ENCODE measurements around the gene PRKAG3.

DNA sequence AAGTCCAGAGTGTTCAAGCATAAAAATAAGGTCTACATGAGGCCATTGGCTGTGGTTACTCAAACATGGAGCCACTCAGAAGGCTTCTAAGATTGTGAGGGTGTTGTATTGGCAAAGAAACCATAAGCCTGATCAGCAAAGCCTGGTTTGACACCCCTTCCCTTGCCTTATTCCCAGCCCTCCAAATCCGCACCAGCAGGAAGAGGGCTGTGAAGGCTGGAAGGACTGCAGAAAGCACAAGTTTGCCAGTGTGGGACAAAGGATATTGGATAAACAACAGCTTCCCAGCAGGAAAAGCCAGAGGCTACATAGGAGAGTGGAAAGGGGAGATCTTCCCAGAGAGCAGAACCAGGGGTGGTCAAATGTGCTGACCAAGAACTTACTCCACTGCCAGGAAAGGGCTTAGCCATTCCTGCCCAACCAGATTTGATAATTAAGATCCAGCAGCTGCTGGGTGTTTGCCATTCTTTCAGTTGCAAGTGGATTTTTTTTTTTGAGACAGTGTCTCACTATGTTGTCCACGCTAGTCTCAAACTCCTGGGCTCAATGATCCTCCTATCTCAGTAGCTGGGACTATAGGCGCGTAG, 1.5 kb upstream of the PRKAG3 start:
- TF ChIP-seq FOXP2 (optimal IDR thresholded peaks at IDR 0.05; ENCODE audit: control extremely low read depth, extremely low read length, insufficient read depth) (no peak), EZH2 (IDR thresholded peaks at IDR 0.05) (no peak)
